GM19463 (cell line): ENCODE measurements around the gene YWHAB.
"Not testable (repeated sequence)": the region's sequence is repeated elsewhere in the genome, so short reads cannot be mapped to it uniquely, and the experiment has no call there.

Source experiments
- ATAC-seq: cut with Tn5 transposase; IDR thresholded peaks from one replicate; pipeline ENCODE4 v1.9.1; 2021; ENCODE audit warnings: mild to moderate bottlenecking, moderate library complexity; ENCODE audit not compliant: unreplicated experiment

The YWHAB gene

GRCh38 chr20:44866703-44867335 is 18.7 kb upstream of the YWHAB start:
- no peak for ATAC-seq

GRCh38 chr20:44869471-44869870 is 16.0 kb upstream of the YWHAB start:
- no peak for ATAC-seq

GRCh38 chr20:44882360-44882759 is 3.1 kb upstream of the YWHAB start:
- not testable (repeated sequence) for ATAC-seq

- ATAC-seq = no peak
Measured at GRCh38 chr20:44883214-44883902, 2.1 kb upstream of the YWHAB start.

- ATAC-seq = no peak
Measured at GRCh38 chr20:44884907-44885391, 556 bp upstream of the YWHAB start.

GRCh38 chr20:44886266-44886651 is 754 bp downstream of the YWHAB start:
- no peak for ATAC-seq

- ATAC-seq = no peak
Measured at GRCh38 chr20:44886828-44887227, 1.3 kb downstream of the YWHAB start.

GRCh38 chr20:44887466-44887865 is 2.0 kb downstream of the YWHAB start:
- no peak for ATAC-seq

GRCh38 chr20:44888226-44889103 is 3.0 kb downstream of the YWHAB start:
- ATAC-seq = no peak

- no peak for ATAC-seq
Measured at GRCh38 chr20:44891826-44892225, 6.3 kb downstream of the YWHAB start.

- ATAC-seq = no peak
Measured at GRCh38 chr20:44894959-44895358, 9.5 kb downstream of the YWHAB start.

- ATAC-seq = no peak
Measured at GRCh38 chr20:44896583-44896982, 11.1 kb downstream of the YWHAB start.

- ATAC-seq = no peak
Measured at GRCh38 chr20:44897133-44897532, 11.6 kb downstream of the YWHAB start.

- no peak for ATAC-seq
Measured at GRCh38 chr20:44900231-44900854, 14.8 kb downstream of the YWHAB start.

GRCh38 chr20:44901974-44902373 is 16.5 kb downstream of the YWHAB start:
- no peak for ATAC-seq

GRCh38 chr20:44904377-44904776 is 18.9 kb downstream of the YWHAB start:
- ATAC-seq = no peak

- no peak for ATAC-seq
Measured at GRCh38 chr20:44908987-44909871, 23.7 kb downstream of the YWHAB start.

GRCh38 chr20:44909872-44910689 is 24.6 kb downstream of the YWHAB start, which contains the start of gene PABPC1L:
TSS of gene PABPC1L (plus strand) at chr20:44910060. CDS start at chr20:44910144, 84 bp downstream.
- peak; percentile 98 for ATAC-seq

GRCh38 chr20:44910690-44911262 is 25.3 kb downstream of the YWHAB start:
- no peak for ATAC-seq
